Hepatic stellate cell (primary cell): ENCODE measurements around the gene ADSS1.

Experiments used
- DNase-seq: peaks from one replicate; pipeline ENCODE4 v3.0.0; 2011; ENCODE audit warnings: low spot score

Gene ADSS1

GRCh38 chr14:104796687-104797081 lies 72.7 kb downstream of the ADSS1 start:
- DNase-seq, result no peak
